HG02571 (cell line): ENCODE results near the gene SDC1.

Experiments used
- ATAC-seq: cut with Tn5 transposase; IDR thresholded peaks from one replicate; pipeline ENCODE4 v1.9.1; 2021; ENCODE audit warnings: mild to moderate bottlenecking, moderate library complexity; ENCODE audit not compliant: unreplicated experiment

SDC1 gene

DNA sequence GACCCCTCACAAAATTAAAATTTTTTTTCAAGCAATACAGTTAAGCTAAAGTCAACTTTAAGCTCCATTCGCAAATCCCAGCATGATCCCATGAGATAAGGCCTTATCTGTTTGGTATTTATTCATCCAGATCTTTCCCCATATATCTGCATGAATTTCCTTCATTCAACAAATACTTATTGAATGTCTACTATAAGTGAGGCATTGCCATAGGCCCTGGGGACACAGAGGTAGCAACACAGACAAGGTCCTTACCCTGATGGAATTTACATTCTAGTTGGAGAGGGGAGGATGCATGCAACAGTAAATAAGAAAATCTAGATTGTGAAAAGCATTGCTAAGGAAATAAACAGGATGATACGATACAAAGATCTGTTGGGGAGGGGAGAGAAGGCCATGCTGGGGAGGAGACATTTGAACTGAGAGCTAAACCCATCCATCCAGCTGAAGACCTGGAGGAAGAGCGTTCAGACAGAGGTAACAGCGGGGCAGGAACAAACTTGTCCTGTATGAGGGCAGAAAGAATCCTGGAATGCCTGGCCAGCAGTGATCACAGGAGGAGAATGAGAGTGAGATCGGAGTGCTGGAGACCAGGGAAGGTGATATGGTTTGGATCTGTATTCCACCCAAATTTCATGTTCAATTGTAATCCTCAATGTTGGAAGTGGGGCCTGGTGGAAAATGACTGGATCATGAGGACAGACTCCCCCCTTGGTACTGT lies 71.6 kb downstream of the SDC1 start:
- no peak for ATAC-seq

DNA sequence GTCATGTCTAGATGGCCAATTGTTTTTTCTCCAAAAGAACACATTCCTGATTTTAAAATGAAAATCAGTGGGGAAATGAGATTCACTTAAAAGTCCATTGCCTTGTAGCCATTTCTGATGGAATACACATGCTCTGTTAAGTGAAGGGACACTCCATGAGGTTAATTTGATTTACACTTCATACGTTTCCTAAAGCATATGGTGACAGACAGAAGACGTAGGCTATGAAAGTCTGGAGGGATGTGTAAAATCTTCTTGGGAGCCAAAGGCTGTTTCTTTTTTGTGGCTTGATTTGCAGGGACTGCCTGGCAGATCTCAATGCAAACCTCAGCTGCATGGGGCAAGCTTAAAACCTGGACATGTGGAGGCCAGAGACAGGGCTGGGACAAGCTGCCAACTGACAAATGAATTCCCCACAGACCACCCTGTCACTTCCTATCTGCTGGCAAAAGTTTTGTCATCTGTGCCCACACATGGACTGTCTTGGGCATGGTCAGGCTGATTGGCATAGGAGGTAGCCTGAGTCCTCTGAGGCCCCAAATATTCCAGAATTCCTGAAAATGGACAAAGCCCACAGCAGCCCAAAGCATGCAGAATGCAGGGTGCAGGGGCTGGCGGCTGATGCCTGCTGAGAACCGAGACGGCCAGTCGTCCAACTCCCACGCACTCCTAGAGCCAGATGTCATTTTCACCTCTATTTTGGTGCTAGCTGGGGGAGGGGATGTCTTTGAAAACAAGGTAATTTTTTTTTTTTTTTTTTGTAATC lies 73.9 kb downstream of the SDC1 start:
- peak; percentile 72 for ATAC-seq
